AML-193 (cell line): ENCODE measurements around the gene SLC12A7.
"Not testable (repeated sequence)": the region's sequence is repeated elsewhere in the genome, so short reads cannot be mapped to it uniquely, and the experiment has no call there.

ENCODE experiments used
- DNase-seq, 2 experiments: peaks; one replicate each; lab custom pipeline; 2025; lab: John Stamatoyannopoulos, UW

Gene SLC12A7

GRCh38 chr5:1111727-1112289 lies at the start of gene SLC12A7:
SLC12A7 (minus strand) TSS chr5:1112063; CDS start chr5:1111991, 72 bp downstream.
- DNase-seq = no peak

GRCh38 chr5:1161108-1161832 lies 49.4 kb upstream of the SLC12A7 start:
- no peak for DNase-seq

DNA sequence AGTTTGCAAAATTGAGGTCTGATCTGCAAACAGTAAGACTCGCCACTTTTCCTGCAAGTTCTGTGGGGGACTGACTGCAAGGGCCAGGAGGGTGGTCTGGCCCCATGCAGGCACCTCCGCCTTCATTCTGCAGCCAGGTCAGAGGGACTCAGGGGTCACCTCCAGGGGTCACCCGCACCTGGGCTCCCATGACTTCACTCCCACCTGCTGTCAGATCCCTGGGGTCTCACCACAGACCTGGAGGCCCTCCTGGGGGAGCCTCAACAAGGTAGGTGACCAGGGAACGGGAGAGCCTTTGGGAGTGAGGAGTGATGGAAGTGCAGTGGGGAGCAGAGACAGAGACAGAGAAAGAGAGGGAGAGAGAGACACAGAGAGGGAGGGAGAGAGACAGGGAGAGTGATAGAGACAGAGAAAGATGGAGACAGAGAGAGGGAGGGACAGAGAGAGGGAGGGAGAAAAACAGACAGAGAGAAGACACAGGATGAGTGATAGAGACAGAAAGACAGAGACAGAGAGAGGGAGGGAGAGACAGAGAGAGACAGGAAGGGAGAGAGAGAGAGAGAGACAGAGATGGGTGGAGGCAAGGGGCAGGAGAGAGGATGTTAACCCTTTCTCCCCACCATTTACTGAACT lies 48.0 kb upstream of the SLC12A7 start:
- DNase-seq = no peak

DNA sequence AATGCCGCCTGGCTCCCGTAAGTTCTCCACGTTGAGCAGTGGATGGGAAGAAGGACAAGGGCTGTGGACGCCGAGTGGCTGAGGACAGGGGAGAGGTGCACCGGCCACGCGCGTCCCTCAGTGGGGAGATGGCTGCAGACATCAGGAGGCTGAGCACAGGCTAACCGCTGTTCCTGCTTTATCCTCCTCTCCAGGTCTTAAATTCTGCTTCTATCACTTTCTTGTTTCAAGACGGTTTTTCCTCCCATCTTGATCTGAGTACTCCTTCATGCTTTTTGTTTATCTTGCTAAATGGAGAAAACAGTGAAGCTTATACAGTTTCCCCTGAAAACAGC lies 47.4 kb upstream of the SLC12A7 start:
- no peak for DNase-seq

DNA sequence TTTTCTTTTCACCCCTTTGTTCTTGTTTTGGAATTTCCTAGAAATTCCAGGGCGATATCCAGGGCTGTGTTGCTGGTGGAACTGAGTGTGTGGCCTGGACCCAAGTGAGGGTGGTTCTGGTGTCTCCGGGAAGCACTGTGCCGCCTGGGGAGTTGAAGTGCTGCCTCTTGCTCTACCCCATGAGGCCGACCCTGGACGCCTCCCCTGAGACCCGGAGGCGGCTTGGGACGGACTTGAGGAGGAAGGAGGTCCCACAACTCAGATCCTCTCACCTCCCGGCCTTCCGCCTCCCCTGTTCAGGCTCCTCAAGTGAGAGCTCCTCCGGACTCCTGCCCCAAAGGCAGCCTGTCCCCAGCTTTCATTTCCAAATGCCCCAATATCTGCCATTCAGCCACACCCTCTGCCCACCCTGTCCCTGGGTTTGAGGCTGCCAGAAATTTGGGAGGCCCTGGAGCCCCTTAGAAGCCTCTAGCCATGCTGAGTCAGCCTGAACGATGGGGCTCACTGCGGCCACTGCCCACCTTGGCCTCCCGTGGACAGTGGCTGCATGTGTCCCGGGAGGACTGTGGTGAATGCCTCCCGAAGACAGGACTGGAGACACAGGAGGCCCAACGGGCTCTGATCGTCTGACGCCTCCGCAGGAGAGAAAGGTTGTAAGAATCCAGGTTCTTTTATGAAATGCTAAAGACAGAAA lies 46.9 kb upstream of the SLC12A7 start:
- DNase-seq = no peak

- not testable (repeated sequence) for DNase-seq
These were observed 45.7 kb upstream of the SLC12A7 start for GRCh38 chr5:1157461-1157986.

DNA sequence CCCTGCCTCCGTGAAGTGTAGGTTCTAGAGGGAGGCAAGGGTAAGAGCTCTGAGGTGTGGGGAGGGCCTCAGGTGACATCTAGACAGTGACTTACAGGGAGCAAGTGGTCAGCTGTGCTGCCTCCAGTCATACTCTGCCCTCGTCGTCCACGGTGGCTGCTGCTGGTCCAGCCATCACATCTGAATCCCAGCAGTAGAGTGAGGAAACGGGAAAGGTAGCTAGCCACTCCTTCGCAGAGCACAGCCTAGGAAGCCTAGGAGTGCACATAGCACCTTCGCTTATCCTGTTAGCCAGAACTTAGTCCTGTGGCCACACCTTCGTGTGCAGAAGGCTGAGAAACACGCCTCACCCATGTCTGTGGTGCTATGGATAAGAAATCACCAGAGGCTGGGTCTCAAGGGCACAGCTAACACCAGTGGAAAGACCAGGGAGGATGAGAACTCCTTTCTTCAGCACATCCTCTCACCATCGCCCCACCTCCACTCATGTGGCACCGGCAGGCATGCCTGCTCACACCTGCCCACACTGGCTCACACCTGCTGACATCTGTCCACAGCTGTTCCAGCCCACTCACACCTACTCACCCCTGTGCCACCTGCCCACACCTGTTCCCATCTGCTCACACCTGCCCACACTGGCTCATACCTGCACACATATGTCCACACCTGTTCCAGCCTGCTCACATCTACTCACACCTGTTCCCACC lies 45.0 kb upstream of the SLC12A7 start:
- DNase-seq = no peak

GRCh38 chr5:1156033-1156753 lies 44.3 kb upstream of the SLC12A7 start:
- DNase-seq = no peak

DNA sequence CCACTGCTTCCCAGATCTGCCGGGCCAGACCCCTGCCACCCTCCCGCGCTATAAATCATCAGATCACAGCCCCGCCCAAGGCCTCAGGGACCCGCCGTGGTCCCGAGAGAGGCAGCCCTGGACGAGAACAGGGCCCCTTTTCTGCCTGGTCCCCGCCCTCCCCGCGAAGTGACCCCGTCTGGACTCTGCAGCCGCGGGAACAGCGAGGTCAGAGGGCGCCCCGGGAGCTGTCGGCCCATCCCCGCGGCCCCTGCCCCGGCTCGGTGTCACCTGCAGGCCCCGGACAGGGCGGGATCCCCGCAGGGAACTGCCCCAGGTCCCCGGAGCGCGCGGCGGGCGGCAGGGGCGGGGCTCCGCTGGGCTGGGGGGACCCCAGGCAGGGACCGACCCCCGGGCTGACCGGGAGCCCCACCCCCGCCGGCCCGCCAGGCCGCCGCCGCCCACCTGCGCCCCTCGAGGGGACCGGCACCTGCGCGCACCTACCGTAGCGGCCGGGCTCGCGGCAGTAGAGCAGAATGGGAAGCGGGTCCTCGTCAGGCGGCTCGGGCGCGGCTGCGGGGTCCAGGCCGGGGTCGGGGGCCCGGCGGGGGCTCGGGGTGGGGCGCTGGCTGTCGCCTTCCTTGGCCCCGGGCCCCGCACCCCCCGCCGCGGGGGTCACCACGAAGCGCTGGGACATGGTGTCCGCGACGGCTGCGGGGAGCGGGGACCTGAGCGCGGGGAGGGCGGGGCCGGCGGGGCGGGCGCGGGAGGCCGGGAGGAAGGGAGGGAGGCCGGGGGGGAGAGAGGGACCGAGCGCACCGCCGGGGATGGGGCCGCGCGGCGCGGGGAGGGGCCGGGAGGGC lies 43.5 kb upstream of the SLC12A7 start:
- DNase-seq = no peak

GRCh38 chr5:1153428-1153827 lies 41.6 kb upstream of the SLC12A7 start:
- DNase-seq = no peak

DNA sequence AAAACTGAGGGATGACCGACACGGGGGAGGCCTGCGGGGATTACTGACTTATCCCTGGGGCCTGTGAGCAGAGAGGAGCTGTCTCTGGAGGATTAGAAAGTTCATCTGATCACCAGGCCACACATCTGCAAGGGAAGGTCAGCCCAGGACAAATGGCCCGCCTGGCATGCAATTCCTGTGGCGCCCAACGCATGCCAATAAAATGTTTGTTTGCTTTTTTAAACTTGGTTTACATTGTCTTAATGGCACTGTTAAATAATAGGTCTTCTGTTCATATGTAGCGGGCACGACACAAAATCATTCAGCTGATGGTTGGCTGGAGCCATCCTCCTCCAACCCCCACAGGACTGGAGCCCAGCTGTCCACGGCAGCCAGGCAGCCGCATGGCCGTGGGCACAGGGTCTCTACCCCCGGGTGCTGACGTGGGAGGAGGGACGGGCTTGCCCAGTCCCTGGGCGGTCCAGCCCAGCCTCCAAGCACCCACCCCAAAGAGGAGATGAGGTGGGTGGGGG lies 41.0 kb upstream of the SLC12A7 start:
- DNase-seq = no peak

DNA sequence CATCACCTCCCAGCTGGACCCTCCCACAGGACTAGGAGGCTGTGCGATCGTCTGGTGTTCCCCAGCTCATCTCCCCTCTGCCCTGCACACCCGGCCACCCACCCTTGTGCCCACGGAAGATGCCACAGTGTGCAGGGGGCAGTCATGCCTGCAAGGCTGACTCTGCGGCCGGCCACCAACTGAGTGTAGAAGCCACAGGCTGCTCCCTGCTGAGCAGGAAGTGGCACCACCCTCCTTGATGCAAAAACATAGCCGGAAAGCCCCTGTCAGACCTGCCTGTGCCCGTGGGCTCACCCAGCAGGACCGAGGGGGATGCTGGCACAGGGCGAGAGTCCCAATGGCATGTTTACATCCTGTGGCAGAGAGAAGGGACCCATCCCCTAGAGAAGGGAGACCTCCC lies 40.3 kb upstream of the SLC12A7 start:
- no peak for DNase-seq

GRCh38 chr5:1151316-1151715 lies 39.5 kb upstream of the SLC12A7 start:
- DNase-seq = no peak

- DNase-seq = no peak
These were observed 39.0 kb upstream of the SLC12A7 start for GRCh38 chr5:1150866-1151265.

GRCh38 chr5:1144638-1145396 lies 33.0 kb upstream of the SLC12A7 start:
- DNase-seq = no peak

DNA sequence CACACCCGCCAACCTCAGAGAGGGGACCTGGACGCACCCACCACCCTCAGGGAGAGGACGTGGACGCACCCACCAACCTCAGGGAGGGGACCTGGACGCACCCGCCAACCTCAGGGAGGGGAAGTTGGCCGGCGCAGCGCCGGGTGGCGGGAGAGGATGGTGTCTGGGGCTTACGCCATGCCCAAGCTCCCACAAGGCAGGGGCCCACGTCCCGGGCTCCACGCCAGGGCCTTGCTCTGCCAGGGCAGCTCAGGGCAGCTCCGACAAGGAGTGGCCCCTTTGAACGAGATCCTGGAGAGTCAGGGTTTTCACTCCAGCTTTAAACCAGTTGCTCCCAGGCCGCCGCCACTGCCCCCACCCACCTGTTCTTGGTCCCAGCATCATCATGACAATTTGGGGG lies 32.2 kb upstream of the SLC12A7 start:
- DNase-seq = no peak

GRCh38 chr5:1143670-1143951 lies 31.7 kb upstream of the SLC12A7 start:
- DNase-seq = no peak

- no peak for DNase-seq
These were observed 31.2 kb upstream of the SLC12A7 start for GRCh38 chr5:1142886-1143669.

DNA sequence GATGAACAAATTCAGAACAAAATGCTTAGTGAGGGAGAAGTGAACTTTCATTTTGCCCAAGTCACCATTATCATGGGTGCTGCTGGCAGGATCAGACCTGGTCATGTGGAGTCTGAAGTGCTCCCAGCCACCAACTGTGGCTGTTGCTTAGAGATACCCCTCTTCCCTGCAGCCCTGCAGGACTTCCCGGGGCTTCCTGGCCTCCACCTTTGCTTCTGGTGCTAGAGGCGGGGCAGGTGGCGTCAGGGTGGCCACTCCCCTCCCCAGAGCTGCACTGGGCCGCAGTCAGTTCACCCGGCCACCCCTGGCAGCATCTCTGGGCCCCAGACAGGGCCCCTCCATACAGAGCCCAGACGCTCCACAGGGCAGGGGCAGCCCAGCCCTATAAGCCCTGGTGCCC lies 30.0 kb upstream of the SLC12A7 start:
- no peak for DNase-seq
